CD14-positive monocyte (primary cell): Measurements from ENCODE around the gene PSMA6. TPM values are rescaled to one million over a fixed set of nuclear protein-coding genes. Genes with fewer than 3 reads are reported as not detected.
A peak's percentile ranks its signal among the peaks of the same experiment; 100 is the strongest.

Experiments
- DNase-seq, 3 donors: peaks; one replicate each; pipeline ENCODE4 v3.0.0-alpha.2; 2011 to 2022
- H2AFZ ChIP-seq: 2 replicates; pipeline ENCODE4 v1.6.0; 2012; ENCODE audit warnings: mild to moderate bottlenecking, low read depth, low read length, inconsistent platforms; ENCODE audit not compliant: insufficient read depth, poor library complexity, severe bottlenecking
- H3K27ac ChIP-seq, 2 donors: 1 replicate in 1 of 2; 2 replicates in 1 of 2; pipeline ENCODE4 v1.5.1; 2012 to 2013; ENCODE audit warnings: low read length in 2 of 2, control low read depth in 1 of 2, inconsistent platforms in 1 of 2, low read depth in 1 of 2, mild to moderate bottlenecking in 1 of 2
- H3K27me3 ChIP-seq, 2 donors: one replicate each; pipeline versions ENCODE4 v1.6.0 to v1.6.1; 2011 to 2013; ENCODE audit warnings: low read length in 2 of 2; ENCODE audit not compliant: control insufficient read depth in 2 of 2, insufficient read depth in 2 of 2
- H3K36me3 ChIP-seq, 2 donors: replicated peaks in 1 of 2; 1 replicate in 1 of 2; 2 replicates in 1 of 2; pipeline versions ENCODE4 v1.5.1 to v1.6.1; 2012 to 2013; ENCODE audit warnings: low read length in 2 of 2, control low read depth in 1 of 2, inconsistent platforms in 1 of 2, mild to moderate bottlenecking in 1 of 2; ENCODE audit not compliant: insufficient read depth in 2 of 2, control insufficient read depth in 1 of 2
- H3K4me1 ChIP-seq, 2 donors: 1 replicate in 1 of 2; 2 replicates in 1 of 2; pipeline versions ENCODE4 v1.5.1 to v1.6.1; 2012 to 2013; ENCODE audit warnings: low read length in 2 of 2, control low read depth in 1 of 2, inconsistent platforms in 1 of 2, mild to moderate bottlenecking in 1 of 2, moderate library complexity in 1 of 2; ENCODE audit not compliant: insufficient read depth in 2 of 2, control insufficient read depth in 1 of 2
- H3K4me2 ChIP-seq: replicated peaks from 2 replicates; pipeline ENCODE3; 2012; ENCODE audit warnings: low read length, moderate library complexity, mild to moderate bottlenecking; ENCODE audit not compliant: poor library complexity, severe bottlenecking; ENCODE audit errors: extremely low read depth
- H3K4me3 ChIP-seq, 3 experiments: fragments of 200-600 bp in 1 of 3; sonication (generic) in 1 of 3; replicated peaks in 1 of 3; 1 replicate in 2 of 3; 2 replicates in 1 of 3; pipeline ENCODE4 v1.5.1; 2011 to 2013; ENCODE audit warnings: low read length in 3 of 3, mild to moderate bottlenecking in 3 of 3, control low read depth in 2 of 3, low read depth in 2 of 3, inconsistent platforms in 1 of 3, moderate library complexity in 1 of 3
- H3K79me2 ChIP-seq: 2 replicates; pipeline ENCODE4 v1.6.0; 2012; ENCODE audit warnings: mild to moderate bottlenecking, control low read depth, inconsistent platforms, low read length, moderate library complexity; ENCODE audit not compliant: insufficient read depth
- H3K9ac ChIP-seq: 2 replicates; pipeline ENCODE4 v1.6.0; 2017; ENCODE audit warnings: low read length, mild to moderate bottlenecking; ENCODE audit not compliant: insufficient read depth, poor library complexity, severe bottlenecking
- H3K9me3 ChIP-seq, 2 donors: replicated peaks in 1 of 2; 1 replicate in 1 of 2; 2 replicates in 1 of 2; pipeline versions ENCODE4 v1.5.1 to v1.6.1; 2012 to 2013; ENCODE audit warnings: low read length in 2 of 2, control low read depth in 1 of 2; ENCODE audit not compliant: control insufficient read depth in 1 of 2, insufficient read depth in 1 of 2
- H4K20me1 ChIP-seq: 2 replicates; pipeline ENCODE4 v1.6.0; 2012; ENCODE audit warnings: mild to moderate bottlenecking, low read length, control low read depth, moderate library complexity; ENCODE audit not compliant: insufficient read depth
- H3K27ac Mint-ChIP-seq, 7 donors: one replicate each; pipeline ENCODE4 v1.8.0; 2020; ENCODE audit warnings: mild to moderate bottlenecking in 7 of 7, mixed read lengths in 7 of 7, moderate library complexity in 6 of 7, inconsistent platforms in 2 of 7
- H3K27me3 Mint-ChIP-seq, 3 donors: one replicate each; pipeline ENCODE4 v1.8.0; 2021 to 2022; ENCODE audit warnings: low read depth in 3 of 3, mild to moderate bottlenecking in 3 of 3, mixed read lengths in 3 of 3, moderate library complexity in 3 of 3, inconsistent platforms in 1 of 3
- H3K36me3 Mint-ChIP-seq, 2 donors: one replicate each; pipeline ENCODE4 v1.8.0; 2020; ENCODE audit warnings: mixed read lengths in 2 of 2, inconsistent platforms in 1 of 2, mild to moderate bottlenecking in 1 of 2
- H3K4me1 Mint-ChIP-seq: one replicate; pipeline ENCODE4 v1.8.0; 2020; ENCODE audit warnings: mild to moderate bottlenecking, mixed read lengths
- H3K4me3 Mint-ChIP-seq, 2 donors: one replicate each; pipeline ENCODE4 v1.8.0; 2020; ENCODE audit warnings: mild to moderate bottlenecking in 2 of 2, mixed read lengths in 2 of 2, moderate library complexity in 1 of 2
- H3K9me3 Mint-ChIP-seq, 7 donors: one replicate each; pipeline ENCODE4 v1.8.0; 2020 to 2022; ENCODE audit warnings: mixed read lengths in 7 of 7, mild to moderate bottlenecking in 6 of 7, moderate library complexity in 6 of 7, inconsistent platforms in 2 of 7
- CTCF ChIP-seq: fragments of 200-600 bp; IDR thresholded peaks from one replicate; pipeline ENCODE4 v1.8.0; 2022; ENCODE audit warnings: antibody characterized with exemption, mild to moderate bottlenecking
- WGBS: methylation state at CpG from one replicate; pipeline ENCODE4 v1.1.5; 2013; ENCODE audit warnings: missing lambda C conversion rate; ENCODE audit not compliant: insufficient coverage; 5-methylcytosine and 5-hydroxymethylcytosine counted together
- intact Hi-C, 2 donors: fragments of 100-400 bp; cut with micrococcal nuclease; formaldehyde crosslinking; loops; one replicate each; pipeline versions ENCODE4 v1.15.0 to v1.15.1; 2023
- polyA plus RNA-seq, 3 donors: library from polyadenylated mRNA; depleted of rRNA in 1 of 3; unstranded in 2 of 3; stranded (reverse) in 1 of 3; fragments of 300-500 nt in 2 of 3; fragments of >200 nt in 1 of 3; fragmentation: Illumina TruSeq in 2 of 3; gene quantifications; 1 replicate in 2 of 3; 2 replicates in 1 of 3; pipeline ENCODE4 v1.2.3, GENCODE V29; 2012 to 2021

The PSMA6 gene
- polyA plus RNA-seq, 3 donors = 144 to 572 (median 480) TPM

- no peak overlapping the region for H3K4me3 Mint-ChIP-seq
- H3K9me3 ChIP-seq = no peaks in the 10 kb centered on the region
- peaks cover 66% of the 10 kb centered on the region for H3K4me1 Mint-ChIP-seq
- H3K27me3 Mint-ChIP-seq = no peaks in the 10 kb centered on the region
- H3K36me3 Mint-ChIP-seq = peaks cover 18% of the 10 kb centered on the region in 2 donors
- DNase-seq = no peak
- H3K9me3 Mint-ChIP-seq = no peaks in the 10 kb centered on the region
- peak overlapping the region in 1 of 2 donors; percentile 63 for H3K27ac ChIP-seq
- no peak overlapping the region for H3K4me2 ChIP-seq
- no CpG with 5 or more reads among the region's 1 CpG for WGBS
- H3K27me3 ChIP-seq = no peaks in the 10 kb centered on the region
- H3K36me3 ChIP-seq = peaks cover 0 to 7% of the 10 kb centered on the region in 2 donors
- H3K4me1 ChIP-seq = peaks cover 54 to 74% of the 10 kb centered on the region in 2 donors
- H3K4me3 ChIP-seq = peak overlapping the region in 1 of 3 experiments; percentile 0
- peak overlapping the region in 6 of 7 donors; percentile 5 to 90 (median 86) for H3K27ac Mint-ChIP-seq
- peaks cover 98% of the 10 kb centered on the region for H3K79me2 ChIP-seq
- peaks cover 70% of the 10 kb centered on the region for H4K20me1 ChIP-seq
- intact Hi-C loops = loop anchor here (5.0 to 10.0 kb wide), 2 partner anchors 40 to 257 kb away; partner anchors contain the start of gene FAM177A1 (in 1 of the 2)
- TF ChIP-seq CTCF = no peak
- H2AFZ ChIP-seq = no peak overlapping the region
- no peak overlapping the region for H3K9ac ChIP-seq
These were observed 9.8 kb downstream of the PSMA6 start for GRCh38 chr14:35301735-35302528.

DNA sequence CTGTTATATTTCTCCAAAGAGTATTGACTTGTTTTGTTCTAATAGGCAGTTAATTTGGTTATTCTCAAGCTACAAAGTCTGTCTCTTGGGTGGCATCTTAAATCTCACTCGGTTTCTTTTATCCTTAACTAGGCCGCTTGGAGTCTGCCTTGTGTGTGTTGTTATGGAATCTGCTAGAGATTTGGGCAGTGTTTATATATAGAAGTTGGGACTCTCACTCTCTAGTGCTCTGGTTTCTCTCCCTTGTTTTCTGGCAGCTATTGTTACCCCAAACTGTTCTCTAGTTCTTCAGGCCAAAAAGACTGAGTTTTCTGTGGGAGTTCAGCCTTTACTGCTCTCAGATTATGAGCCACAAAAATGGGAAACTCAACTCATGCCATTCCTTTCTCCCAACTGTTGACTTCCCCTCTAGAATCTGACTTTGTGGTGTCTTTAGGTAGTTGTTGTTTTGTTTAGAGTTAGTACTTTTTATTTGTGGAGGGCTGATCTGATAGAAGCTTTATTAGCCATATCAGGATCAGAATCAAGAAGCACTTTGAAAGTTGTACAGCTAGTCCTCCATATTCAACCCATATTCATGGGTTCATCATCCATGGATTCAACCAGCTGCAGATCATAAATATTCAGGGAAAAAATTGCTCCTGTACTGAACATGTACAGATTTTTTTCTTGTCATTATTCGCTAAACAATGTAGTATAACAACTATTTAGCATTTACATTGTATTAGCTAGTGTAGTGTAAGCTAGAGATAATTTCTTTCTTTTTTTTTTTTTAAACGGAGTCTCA, 11.2 kb downstream of the PSMA6 start:
- H3K27me3 ChIP-seq = no peaks in the 10 kb centered on the region
- H3K4me2 ChIP-seq = no peak overlapping the region
- Mint-ChIP-seq H3K27ac (peak overlapping the region in 5 of 7 donors; percentile 5 to 79 (median 74)), H3K36me3 (peaks cover 19 to 24% of the 10 kb centered on the region in 2 donors), H3K4me3 (no peak overlapping the region), H3K4me1 (peaks cover 54% of the 10 kb centered on the region), H3K27me3 (no peaks in the 10 kb centered on the region), H3K9me3 (no peaks in the 10 kb centered on the region)
- H3K79me2 ChIP-seq = peaks cover 98% of the 10 kb centered on the region
- peak overlapping the region in 1 of 2 donors; percentile 63 for H3K27ac ChIP-seq
- DNase-seq = no peak
- H2AFZ ChIP-seq = no peak overlapping the region
- H3K9me3 ChIP-seq = no peaks in the 10 kb centered on the region
- no peak overlapping the region for H3K4me3 ChIP-seq
- H3K9ac ChIP-seq = no peak overlapping the region
- peaks cover 84% of the 10 kb centered on the region for H4K20me1 ChIP-seq
- peaks cover 40 to 60% of the 10 kb centered on the region in 2 donors for H3K4me1 ChIP-seq
- no peak for TF ChIP-seq CTCF
- peaks cover 3 to 22% of the 10 kb centered on the region in 2 donors for H3K36me3 ChIP-seq
- WGBS = no CpG with 5 or more reads among the region's 4 CpGs
- intact Hi-C loops = loop anchor here (5.0 to 10.0 kb wide), 2 partner anchors 39 to 259 kb away; partner anchors contain the start of gene FAM177A1 (in 1 of the 2)
